OCI-LY1 (cell line): ENCODE results near the gene RBM47.
"Not testable (repeated sequence)": the region's sequence is repeated elsewhere in the genome, so short reads cannot be mapped to it uniquely, and the experiment has no call there.

Experiments
- H2AFZ ChIP-seq: fragments of 200-600 bp; sonication (generic), shearing (Covaris generic); 2 replicates; pipeline ENCODE4 v1.6.0; 2014; ENCODE audit warnings: antibody characterized with exemption, mild to moderate bottlenecking, low read length
- H3F3A ChIP-seq: fragments of 200-600 bp; sonication (generic), shearing (Covaris generic); 2 replicates; pipeline ENCODE4 v1.6.0; 2014; ENCODE audit warnings: mild to moderate bottlenecking, antibody characterized with exemption, low read length, moderate library complexity; ENCODE audit not compliant: insufficient read depth
- H3K27ac ChIP-seq: fragments of 200-600 bp; sonication (generic); 2 replicates; pipeline ENCODE4 v1.5.1; 2014; ENCODE audit warnings: low read length, mixed run types, mild to moderate bottlenecking, low read depth; ENCODE audit not compliant: poor library complexity, severe bottlenecking
- H3K27me3 ChIP-seq: fragments of 200-600 bp; sonication (generic); 2 replicates; pipeline ENCODE4 v1.6.0; 2014; ENCODE audit warnings: antibody characterized with exemption, mild to moderate bottlenecking, low read length, moderate library complexity; ENCODE audit not compliant: insufficient read depth
- H3K36me3 ChIP-seq: fragments of 200-600 bp; sonication (generic); 2 replicates; pipeline ENCODE4 v1.6.1; 2014; ENCODE audit warnings: mild to moderate bottlenecking, antibody characterized with exemption, low read length, moderate library complexity, mixed read lengths; ENCODE audit not compliant: insufficient read depth
- H3K4me1 ChIP-seq: fragments of 200-600 bp; sonication (generic); 2 replicates; pipeline ENCODE4 v1.5.1; 2014; ENCODE audit warnings: mild to moderate bottlenecking, low read length, moderate library complexity; ENCODE audit not compliant: insufficient read depth, severe bottlenecking
- H3K4me2 ChIP-seq: fragments of 200-600 bp; sonication (generic), shearing (Covaris generic); 2 replicates; pipeline ENCODE4 v1.6.1; 2014; ENCODE audit warnings: low read length
- H3K4me3 ChIP-seq: fragments of 200-600 bp; sonication (generic); 2 replicates; pipeline ENCODE4 v1.5.1; 2014; ENCODE audit warnings: low read length, low read depth, mild to moderate bottlenecking, mixed read lengths; ENCODE audit not compliant: poor library complexity, severe bottlenecking
- H3K79me2 ChIP-seq: fragments of 200-600 bp; shearing (Covaris generic); 2 replicates; pipeline ENCODE4 v1.6.1; 2016; ENCODE audit warnings: mixed run types, low read length, mixed read lengths; ENCODE audit not compliant: insufficient read depth
- H3K9ac ChIP-seq: fragments of 200-600 bp; sonication (generic), shearing (Covaris generic); 2 replicates; pipeline ENCODE4 v1.6.1; 2014; ENCODE audit warnings: mild to moderate bottlenecking, low read length, mixed read lengths
- H3K9me2 ChIP-seq: fragments of 200-600 bp; sonication (generic), shearing (Covaris generic); 2 replicates; pipeline ENCODE4 v1.6.1; 2014; ENCODE audit warnings: low read depth, mild to moderate bottlenecking, low read length, mixed read lengths
- H3K9me3 ChIP-seq: fragments of 200-600 bp; shearing (Covaris generic); 2 replicates; pipeline ENCODE4 v1.6.1; 2014; ENCODE audit warnings: low read length, mixed read lengths
- H4K20me1 ChIP-seq: fragments of 200-600 bp; sonication (generic), shearing (Covaris generic); 2 replicates; pipeline ENCODE4 v1.6.0; 2016; ENCODE audit warnings: mild to moderate bottlenecking, low read length; ENCODE audit not compliant: insufficient read depth
- CTCF ChIP-seq: fragments of 200-600 bp; sonication (generic), shearing (Covaris generic); IDR thresholded peaks from 2 replicates; pipeline ENCODE4 v1.5.1; 2017; ENCODE audit warnings: mild to moderate bottlenecking, antibody characterized with exemption, low read length, moderate library complexity, mixed read lengths
- EZH2 ChIP-seq: fragments of 200-600 bp; sonication (generic), shearing (Covaris generic); IDR thresholded peaks from 2 replicates; pipeline ENCODE4 v1.8.0; 2017; ENCODE audit warnings: borderline replicate concordance, mixed run types, mild to moderate bottlenecking, antibody characterized with exemption, low read length, moderate library complexity, mixed read lengths

The RBM47 gene

DNA sequence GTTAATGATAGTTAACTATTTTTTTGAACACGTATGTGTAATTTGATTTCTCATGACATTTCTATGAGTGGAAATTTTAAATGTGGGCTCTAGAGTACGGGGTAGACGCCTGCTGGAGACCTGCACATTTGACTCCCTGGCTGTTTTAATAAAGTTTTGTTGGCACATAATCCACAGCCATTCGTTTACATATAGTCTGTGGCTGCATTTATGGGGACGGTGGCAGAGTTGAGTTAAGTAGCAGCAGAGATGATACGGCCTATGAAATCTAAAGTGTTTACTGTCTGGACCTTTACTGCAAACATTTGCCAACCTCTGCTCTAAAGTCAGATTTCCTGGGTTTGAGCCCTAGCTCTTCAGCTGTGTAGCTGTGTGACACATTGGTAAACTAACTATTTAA, 175.8 kb downstream of the RBM47 start:
- H3K4me1 ChIP-seq, result no peaks in the 10 kb centered on the region
- TF ChIP-seq CTCF (no peak), EZH2 (no peak)
- no peaks in the 10 kb centered on the region for H4K20me1 ChIP-seq
- no peak overlapping the region for H3K27ac ChIP-seq
- H3K4me2 ChIP-seq, result no peak overlapping the region
- no peaks in the 10 kb centered on the region for H3K79me2 ChIP-seq
- no peak overlapping the region for H3K9ac ChIP-seq
- no peaks in the 10 kb centered on the region for H3K9me2 ChIP-seq
- no peaks in the 10 kb centered on the region for H3K9me3 ChIP-seq
- H2AFZ ChIP-seq, result no peak overlapping the region
- no peaks in the 10 kb centered on the region for H3F3A ChIP-seq
- H3K36me3 ChIP-seq, result no peaks in the 10 kb centered on the region
- H3K27me3 ChIP-seq, result no peaks in the 10 kb centered on the region
- H3K4me3 ChIP-seq, result no peak overlapping the region

GRCh38 chr4:40448875-40449274, 180.8 kb downstream of the RBM47 start:
- H3K27me3 ChIP-seq, result no peaks in the 10 kb centered on the region
- H3K9me2 ChIP-seq, result no peaks in the 10 kb centered on the region
- H3K9me3 ChIP-seq, result no peaks in the 10 kb centered on the region
- H3K27ac ChIP-seq, result no peak overlapping the region
- H3K4me3 ChIP-seq, result no peak overlapping the region
- H3F3A ChIP-seq, result no peaks in the 10 kb centered on the region
- H4K20me1 ChIP-seq, result no peaks in the 10 kb centered on the region
- H2AFZ ChIP-seq, result no peak overlapping the region
- no peaks in the 10 kb centered on the region for H3K36me3 ChIP-seq
- H3K79me2 ChIP-seq, result no peaks in the 10 kb centered on the region
- H3K4me1 ChIP-seq, result no peaks in the 10 kb centered on the region
- no peak for TF ChIP-seq CTCF
- no peak for TF ChIP-seq EZH2
- no peak overlapping the region for H3K9ac ChIP-seq
- H3K4me2 ChIP-seq, result no peak overlapping the region

GRCh38 chr4:40446839-40447238, 182.8 kb downstream of the RBM47 start:
- H3K79me2 ChIP-seq, result no peaks in the 10 kb centered on the region
- H3K9me2 ChIP-seq, result no peaks in the 10 kb centered on the region
- H3K27me3 ChIP-seq, result no peaks in the 10 kb centered on the region
- no peaks in the 10 kb centered on the region for H3K9me3 ChIP-seq
- no peaks in the 10 kb centered on the region for H4K20me1 ChIP-seq
- H3K4me1 ChIP-seq, result no peaks in the 10 kb centered on the region
- no peaks in the 10 kb centered on the region for H3K36me3 ChIP-seq
- H3K9ac ChIP-seq, result no peak overlapping the region
- no peak overlapping the region for H3K27ac ChIP-seq
- H2AFZ ChIP-seq, result no peak overlapping the region
- no peak overlapping the region for H3K4me3 ChIP-seq
- no peaks in the 10 kb centered on the region for H3F3A ChIP-seq
- TF ChIP-seq CTCF (no peak), EZH2 (no peak)
- H3K4me2 ChIP-seq, result no peak overlapping the region

GRCh38 chr4:40446261-40446750, 183.4 kb downstream of the RBM47 start:
- not testable (repeated sequence) for H3K4me1 ChIP-seq, H3K9me2 ChIP-seq, H4K20me1 ChIP-seq, H3K27ac ChIP-seq, H3K27me3 ChIP-seq, H3K4me2 ChIP-seq, H2AFZ ChIP-seq, H3K4me3 ChIP-seq, H3K9ac ChIP-seq, H3F3A ChIP-seq, H3K36me3 ChIP-seq, H3K9me3 ChIP-seq, H3K79me2 ChIP-seq
